H9 (cell line): Measurements from ENCODE around the gene LTF. TPM values are rescaled to one million over a fixed set of nuclear protein-coding genes. Genes with fewer than 3 reads are reported as not detected.

Source experiments
- DNase-seq: peaks from one replicate; pipeline ENCODE4 v3.0.0-alpha.2; 2017
- H2AFZ ChIP-seq: one replicate; pipeline ENCODE4 v1.6.1; 2013; ENCODE audit warnings: mild to moderate bottlenecking, low read length, control low read depth, moderate library complexity
- H2AK5ac ChIP-seq: 2 replicates; pipeline ENCODE4 v1.6.1; 2013; ENCODE audit warnings: low read length, control low read depth, mixed read lengths; ENCODE audit not compliant: insufficient read length
- H2BK120ac ChIP-seq: one replicate; pipeline ENCODE4 v1.6.1; 2013; ENCODE audit warnings: low read depth, mild to moderate bottlenecking, low read length, control low read depth, inconsistent platforms; ENCODE audit not compliant: poor library complexity, severe bottlenecking
- H2BK12ac ChIP-seq: 2 replicates; pipeline ENCODE4 v1.6.1; 2013; ENCODE audit warnings: low read length, control low read depth, mixed read lengths, low read depth; ENCODE audit not compliant: insufficient read length
- H2BK15ac ChIP-seq: 2 replicates; pipeline ENCODE4 v1.6.1; 2013; ENCODE audit warnings: low read depth, low read length, control low read depth
- H2BK20ac ChIP-seq: one replicate; pipeline ENCODE4 v1.6.1; 2013; ENCODE audit warnings: low read depth, mild to moderate bottlenecking, low read length, control low read depth, inconsistent platforms; ENCODE audit not compliant: poor library complexity, severe bottlenecking
- H2BK5ac ChIP-seq: 2 replicates; pipeline ENCODE4 v1.6.1; 2013; ENCODE audit warnings: low read length, control low read depth, mixed read lengths; ENCODE audit not compliant: insufficient read length
- H3K14ac ChIP-seq: 2 replicates; pipeline ENCODE4 v1.6.1; 2013; ENCODE audit warnings: low read length, control low read depth; ENCODE audit not compliant: insufficient read depth
- H3K18ac ChIP-seq: 2 replicates; pipeline ENCODE4 v1.6.1; 2013; ENCODE audit warnings: low read depth, mild to moderate bottlenecking, mixed read lengths, low read length, control low read depth; ENCODE audit not compliant: insufficient read length
- H3K23ac ChIP-seq: 2 replicates; pipeline ENCODE4 v1.6.1; 2013; ENCODE audit warnings: low read length, control low read depth, mixed read lengths, low read depth; ENCODE audit not compliant: insufficient read length
- H3K23me2 ChIP-seq: 2 replicates; pipeline ENCODE4 v1.6.1; 2013; ENCODE audit warnings: low read depth, mild to moderate bottlenecking, mixed read lengths, low read length, control low read depth; ENCODE audit not compliant: insufficient read length, poor library complexity, severe bottlenecking
- H3K27ac ChIP-seq: 2 replicates; pipeline ENCODE4 v1.5.1; 2013; ENCODE audit warnings: low read length, control low read depth, mixed read lengths, low read depth; ENCODE audit not compliant: insufficient read length
- H3K27me3 ChIP-seq: 2 replicates; pipeline ENCODE4 v1.6.1; 2013; ENCODE audit warnings: low read length, control low read depth, inconsistent platforms; ENCODE audit not compliant: insufficient read depth
- H3K4ac ChIP-seq: 2 replicates; pipeline ENCODE4 v1.6.1; 2013; ENCODE audit warnings: low read depth, mild to moderate bottlenecking, control low read depth, inconsistent platforms, low read length, moderate library complexity
- H3K4me1 ChIP-seq: 2 replicates; pipeline ENCODE4 v1.6.1; 2013; ENCODE audit warnings: low read length, control low read depth, inconsistent platforms; ENCODE audit not compliant: insufficient read depth
- H3K4me2 ChIP-seq: 2 replicates; pipeline ENCODE4 v1.6.1; 2013; ENCODE audit warnings: low read length, control low read depth, mixed read lengths; ENCODE audit not compliant: insufficient read length, insufficient read depth
- H3K56ac ChIP-seq: 2 replicates; pipeline ENCODE4 v1.6.1; 2013; ENCODE audit warnings: low read depth, mild to moderate bottlenecking, mixed read lengths, low read length, control low read depth; ENCODE audit not compliant: insufficient read length
- H3K79me1 ChIP-seq: 2 replicates; pipeline ENCODE4 v1.6.1; 2013; ENCODE audit warnings: low read depth, mild to moderate bottlenecking, moderate library complexity, low read length, control low read depth, inconsistent platforms; ENCODE audit not compliant: insufficient read depth, poor library complexity, severe bottlenecking
- H3K79me2 ChIP-seq: 2 replicates; pipeline ENCODE4 v1.6.1; 2013; ENCODE audit warnings: low read length, control low read depth, inconsistent platforms; ENCODE audit not compliant: insufficient read depth
- H3K9ac ChIP-seq: 2 replicates; pipeline ENCODE4 v1.6.1; 2013; ENCODE audit warnings: low read length, control low read depth, mixed read lengths; ENCODE audit not compliant: insufficient read length; ENCODE audit errors: extremely low read depth
- H3K9me3 ChIP-seq: one replicate; pipeline ENCODE4 v1.6.1; 2013; ENCODE audit warnings: low read depth, low read length, inconsistent platforms; ENCODE audit not compliant: control insufficient read depth
- H3T11ph ChIP-seq: one replicate; pipeline ENCODE4 v1.6.1; 2013; ENCODE audit warnings: mild to moderate bottlenecking, low read length, control low read depth, inconsistent platforms
- H4K20me1 ChIP-seq: one replicate; pipeline ENCODE4 v1.6.1; 2013; ENCODE audit not compliant: control insufficient read depth, insufficient read length, insufficient read depth
- H4K5ac ChIP-seq: 2 replicates; pipeline ENCODE4 v1.6.1; 2013; ENCODE audit warnings: low read depth, mild to moderate bottlenecking, mixed read lengths, low read length, control low read depth; ENCODE audit not compliant: insufficient read length
- H4K8ac ChIP-seq: replicated peaks from 2 replicates; pipeline ENCODE4 v1.6.1; 2013; ENCODE audit warnings: low read length, control low read depth, mixed read lengths, low read depth; ENCODE audit not compliant: insufficient read length
- H4K91ac ChIP-seq: 2 replicates; pipeline ENCODE4 v1.6.1; 2013; ENCODE audit warnings: low read depth, mild to moderate bottlenecking, moderate library complexity, mixed read lengths, low read length, control low read depth; ENCODE audit not compliant: insufficient read length
- H3K27ac Mint-ChIP-seq, 3 experiments: 2 replicates in 2 of 3; 3 replicates in 1 of 3; pipeline ENCODE4 v1.8.0; 2020 to 2021; ENCODE audit warnings: mixed read lengths in 3 of 3, mild to moderate bottlenecking in 1 of 3, moderate library complexity in 1 of 3
- H3K27me3 Mint-ChIP-seq: 2 replicates; pipeline ENCODE4 v1.8.0; 2021; ENCODE audit warnings: low read depth, mild to moderate bottlenecking, moderate library complexity, mixed read lengths
- H3K36me3 Mint-ChIP-seq, 3 experiments: 2 replicates in 2 of 3; 3 replicates in 1 of 3; pipeline ENCODE4 v1.8.0; 2020 to 2021; ENCODE audit warnings: low read depth in 3 of 3, mixed read lengths in 3 of 3; ENCODE audit not compliant: insufficient read depth in 1 of 3
- H3K4me1 Mint-ChIP-seq, 2 experiments: 2 replicates each; pipeline ENCODE4 v1.8.0; 2020; ENCODE audit warnings: mixed read lengths in 2 of 2
- H3K4me3 Mint-ChIP-seq, 2 experiments: 2 replicates in 1 of 2; 3 replicates in 1 of 2; pipeline ENCODE4 v1.8.0; 2020 to 2021; ENCODE audit warnings: mild to moderate bottlenecking in 2 of 2, mixed read lengths in 2 of 2, moderate library complexity in 1 of 2
- H3K9me3 Mint-ChIP-seq, 2 experiments: 2 replicates in 1 of 2; 3 replicates in 1 of 2; pipeline ENCODE4 v1.8.0; 2020; ENCODE audit warnings: mild to moderate bottlenecking in 2 of 2, mixed read lengths in 2 of 2, moderate library complexity in 1 of 2
- WGBS: extraction: QIAGEN DNeasy Blood & Tissue Kit; methylation state at CpG from one replicate; pipeline ENCODE4 v1.1.7; 2013; ENCODE audit warnings: missing lambda C conversion rate, low lambda C conversion rate, mixed read lengths; ENCODE audit not compliant: insufficient read length; ENCODE audit errors: extremely low coverage; 5-methylcytosine and 5-hydroxymethylcytosine counted together
- total RNA-seq: library from RNA; stranded (reverse); gene quantifications from 2 replicates; pipeline ENCODE4 v1.2.1, GENCODE V29; 2021
- TF ChIP-seq, protein P1 (sequence below): fragments of 200-600 bp; sonication (generic); conservative IDR thresholded peaks from 3 replicates; pipeline ENCODE4 v1.8.0; 2021; ENCODE audit warnings: antibody characterized with exemption, mild to moderate bottlenecking

LTF gene
- total RNA-seq, 1 experiment from 2014 or later = not detected

DNA sequence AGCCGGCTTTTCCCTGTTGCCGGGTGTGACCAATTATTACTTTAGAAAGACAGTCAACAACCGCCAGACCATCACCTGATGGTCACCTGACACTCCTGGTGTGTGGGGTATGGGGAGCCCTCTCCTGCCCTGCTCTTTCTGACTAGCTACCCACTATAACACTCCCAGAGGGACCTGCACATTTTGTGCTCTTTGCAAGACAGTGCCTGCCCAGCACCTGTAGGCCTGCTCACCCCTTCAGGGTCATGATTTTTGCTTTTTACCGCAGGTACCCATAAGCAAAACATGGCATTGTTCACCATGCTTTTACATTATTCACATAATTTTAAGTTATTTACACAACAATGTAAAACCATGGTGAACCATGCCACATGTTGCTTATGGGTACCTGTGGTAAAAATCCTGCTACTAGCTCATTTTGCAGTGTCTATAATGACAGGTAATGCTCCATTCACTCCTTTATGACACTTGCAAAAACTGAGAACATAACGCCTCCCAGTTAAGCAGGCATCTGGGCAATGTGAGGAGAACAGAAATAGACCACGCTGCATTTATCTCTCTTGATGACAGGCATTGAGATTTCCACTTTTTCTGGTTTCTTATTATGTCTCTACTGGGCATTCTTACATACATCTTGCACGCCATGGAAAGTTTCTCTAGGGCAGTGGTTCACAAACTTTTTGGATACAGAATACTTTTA, 47.7 kb downstream of the LTF start:
- Histone ChIP-seq H3K27ac (no peak overlapping the region), H3K9ac (no peak overlapping the region), H2BK15ac (no peak overlapping the region), H3K27me3 (no peaks in the 10 kb centered on the region), H3K79me1 (no peaks in the 10 kb centered on the region), H3K79me2 (no peaks in the 10 kb centered on the region), H2BK12ac (no peak overlapping the region), H2AFZ (no peak overlapping the region), H3K4me1 (peaks cover 4% of the 10 kb centered on the region; the same call in 1 of the 2 replicates), H3K4ac (no peak overlapping the region), H3K14ac (no peak overlapping the region), H3K23me2 (no peaks in the 10 kb centered on the region), H4K91ac (no peak overlapping the region), H3K9me3 (no peaks in the 10 kb centered on the region), H4K20me1 (no peaks in the 10 kb centered on the region), H3T11ph (no peak overlapping the region), H2BK5ac (no peak overlapping the region), H3K4me2 (no peak overlapping the region), H4K5ac (no peak overlapping the region), H3K23ac (no peak overlapping the region), H2AK5ac (no peak overlapping the region), H4K8ac (no peak overlapping the region), H3K56ac (no peak overlapping the region), H3K18ac (no peak overlapping the region), H2BK120ac (no peak overlapping the region), H2BK20ac (no peak overlapping the region)
- H3K4me3 Mint-ChIP-seq = no peak overlapping the region
- WGBS = no CpG with 5 or more reads among the region's 7 CpGs
- H3K9me3 Mint-ChIP-seq = no peaks in the 10 kb centered on the region; a peak in 1 of 5 replicates
- no peaks in the 10 kb centered on the region for H3K36me3 Mint-ChIP-seq
- H3K4me1 Mint-ChIP-seq = peaks cover 20% of the 10 kb centered on the region in 2 experiments
- no peak for DNase-seq
- H3K27ac Mint-ChIP-seq = no peak overlapping the region
- TF ChIP-seq, protein P1, sequence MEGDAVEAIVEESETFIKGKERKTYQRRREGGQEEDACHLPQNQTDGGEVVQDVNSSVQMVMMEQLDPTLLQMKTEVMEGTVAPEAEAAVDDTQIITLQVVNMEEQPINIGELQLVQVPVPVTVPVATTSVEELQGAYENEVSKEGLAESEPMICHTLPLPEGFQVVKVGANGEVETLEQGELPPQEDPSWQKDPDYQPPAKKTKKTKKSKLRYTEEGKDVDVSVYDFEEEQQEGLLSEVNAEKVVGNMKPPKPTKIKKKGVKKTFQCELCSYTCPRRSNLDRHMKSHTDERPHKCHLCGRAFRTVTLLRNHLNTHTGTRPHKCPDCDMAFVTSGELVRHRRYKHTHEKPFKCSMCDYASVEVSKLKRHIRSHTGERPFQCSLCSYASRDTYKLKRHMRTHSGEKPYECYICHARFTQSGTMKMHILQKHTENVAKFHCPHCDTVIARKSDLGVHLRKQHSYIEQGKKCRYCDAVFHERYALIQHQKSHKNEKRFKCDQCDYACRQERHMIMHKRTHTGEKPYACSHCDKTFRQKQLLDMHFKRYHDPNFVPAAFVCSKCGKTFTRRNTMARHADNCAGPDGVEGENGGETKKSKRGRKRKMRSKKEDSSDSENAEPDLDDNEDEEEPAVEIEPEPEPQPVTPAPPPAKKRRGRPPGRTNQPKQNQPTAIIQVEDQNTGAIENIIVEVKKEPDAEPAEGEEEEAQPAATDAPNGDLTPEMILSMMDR = no peak
- no peaks in the 10 kb centered on the region for H3K27me3 Mint-ChIP-seq
